GM13977 (cell line): Measurements from ENCODE around the gene C1R.
"Not testable (repeated sequence)": the region's sequence is repeated elsewhere in the genome, so short reads cannot be mapped to it uniquely, and the experiment has no call there.

Experiments used
- DNase-seq: peaks from one replicate; pipeline ENCODE4 v3.0.0; 2012; ENCODE audit warnings: low spot score
- CTCF ChIP-seq: IDR thresholded peaks from 2 replicates; pipeline ENCODE4 v1.5.1; 2012; ENCODE audit warnings: mild to moderate bottlenecking, control low read depth; ENCODE audit not compliant: insufficient read depth; ENCODE audit errors: extremely low read depth, missing control alignments
- in situ Hi-C: fragments of 300-500 bp; cut with MboI; formaldehyde crosslinking; loops from one replicate; pipeline ENCODE4 v1.12.0; 2022; ENCODE audit warnings: low sequenced_read_pairs, low pct_unique_long_range_greater_than_20kb, mixed read lengths, inconsistent platforms; ENCODE audit not compliant: unreplicated experiment

Gene C1R

GRCh38 chr12:7046383-7047105, 45.7 kb downstream of the C1R start:
- no peak for TF ChIP-seq CTCF
- in situ Hi-C loops = no loop called here
- no peak for DNase-seq

GRCh38 chr12:7045913-7046312, 46.3 kb downstream of the C1R start:
- in situ Hi-C loops = no loop called here
- no peak for DNase-seq
- no peak for TF ChIP-seq CTCF

- in situ Hi-C loops = no loop called here
- TF ChIP-seq CTCF = peak; percentile 6
- peak; percentile 28 for DNase-seq
Observed at GRCh38 chr12:7042842-7043241, 49.4 kb downstream of the C1R start.

- TF ChIP-seq CTCF = no peak
- no peak for DNase-seq
- in situ Hi-C loops = no loop called here
Observed at GRCh38 chr12:7039403-7039802, 52.8 kb downstream of the C1R start.

DNA sequence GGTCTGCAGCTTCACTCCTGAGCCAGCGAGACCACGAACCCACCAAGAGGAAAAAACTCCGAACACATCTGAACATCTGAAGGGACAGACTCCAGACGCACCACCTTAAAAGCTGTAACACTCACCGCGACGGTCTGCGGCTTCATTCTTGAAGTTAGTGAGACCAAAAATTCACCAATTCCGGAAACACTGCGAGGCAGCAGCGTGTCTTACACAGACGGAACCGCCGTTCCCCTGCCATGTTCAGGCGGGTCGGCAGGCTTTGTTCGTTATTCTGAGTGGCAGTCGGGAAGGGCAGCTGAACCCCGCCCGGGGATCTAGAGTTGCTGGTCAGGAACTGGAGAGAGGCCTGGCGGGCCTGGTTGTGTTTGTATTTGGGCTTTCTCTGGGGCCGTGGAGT, 53.7 kb downstream of the C1R start:
- no peak for DNase-seq
- in situ Hi-C loops = no loop called here
- no peak for TF ChIP-seq CTCF

- in situ Hi-C loops, DNase-seq: not testable (repeated sequence)
Observed at GRCh38 chr12:7037411-7037810, 54.8 kb downstream of the C1R start.

GRCh38 chr12:7035463-7035862, 56.8 kb downstream of the C1R start:
- in situ Hi-C loops = no loop called here
- no peak for TF ChIP-seq CTCF
- no peak for DNase-seq
